HEK293 (cell line): ENCODE results near the gene CCDC78.

Experiments used
- CTCF ChIA-PET: fragments of 350-600 bp; formaldehyde crosslinking; extraction: SDS; loops from one replicate; lab custom pipeline; 2021; ENCODE audit warnings: antibody characterized with exemption; lab: Yijun Ruan, JAX
- POLR2A ChIA-PET: fragments of 300-600 bp; formaldehyde crosslinking; extraction: SDS; loops from one replicate; lab custom pipeline; 2020; ENCODE audit warnings: antibody characterized with exemption, inconsistent platforms; lab: Yijun Ruan, JAX
- H3K27ac ChIP-seq: fragments of 200-500 bp; sonication (Bioruptor generic); 2 replicates; pipeline ENCODE4 v1.5.1; 2014; ENCODE audit warnings: low read depth, low read length, control low read depth, inconsistent platforms; ENCODE audit errors: extremely low read depth
- H3K36me3 ChIP-seq, 2 experiments: fragments of 200-500 bp in 1 of 2; sonication (Bioruptor generic) in 1 of 2; 1 replicate in 1 of 2; 2 replicates in 1 of 2; pipeline ENCODE4 v1.5.1; 2014 to 2017; ENCODE audit warnings: inconsistent platforms in 2 of 2, low read length in 2 of 2; ENCODE audit not compliant: control insufficient read depth in 2 of 2, insufficient read depth in 1 of 2
- H3K4me1 ChIP-seq: fragments of 200-500 bp; sonication (Bioruptor generic); 2 replicates; pipeline ENCODE4 v1.5.1; 2014; ENCODE audit warnings: mild to moderate bottlenecking, low read length, inconsistent platforms; ENCODE audit not compliant: control insufficient read depth, insufficient read depth
- H3K4me3 ChIP-seq: 2 replicates; pipeline ENCODE4 v1.5.1; 2011; ENCODE audit warnings: low read depth, mild to moderate bottlenecking, control low read depth, low read length, moderate library complexity
- H3K9me3 ChIP-seq: fragments of 200-500 bp; sonication (Bioruptor generic); 2 replicates; pipeline ENCODE4 v1.5.1; 2014; ENCODE audit warnings: low read depth, low read length, inconsistent platforms; ENCODE audit not compliant: control insufficient read depth, insufficient read depth
- GLI4 ChIP-seq: fragments of 450-650 bp; formaldehyde crosslinking; IDR thresholded peaks from 2 replicates; pipeline ENCODE4 v1.5.1; 2016; ENCODE audit warnings: missing biosample characterization, missing genetic modification characterization
- GLIS1 ChIP-seq: fragments of 450-650 bp; formaldehyde crosslinking; IDR thresholded peaks from 2 replicates; pipeline ENCODE4 v1.5.1; 2016; ENCODE audit warnings: missing biosample characterization, missing genetic modification characterization
- HOXD13 ChIP-seq: sonication (generic); formaldehyde crosslinking; IDR thresholded peaks from 2 replicates; pipeline ENCODE4 v1.8.0; 2022; ENCODE audit warnings: missing genetic modification reagents, borderline replicate concordance
- WT1 ChIP-seq: fragments of 450-650 bp; formaldehyde crosslinking; IDR thresholded peaks from 2 replicates; pipeline ENCODE4 v1.5.1; 2016; ENCODE audit warnings: missing biosample characterization, missing genetic modification characterization
- ZIC2 ChIP-seq: fragments of 450-650 bp; formaldehyde crosslinking; IDR thresholded peaks from 2 replicates; pipeline ENCODE4 v1.5.1; 2016; ENCODE audit warnings: missing biosample characterization, missing genetic modification characterization
- ZNF155 ChIP-seq: fragments of 450-650 bp; formaldehyde crosslinking; IDR thresholded peaks from 2 replicates; pipeline ENCODE4 v1.5.1; 2016; ENCODE audit warnings: missing biosample characterization, missing genetic modification characterization
- ZNF157 ChIP-seq: fragments of 450-650 bp; formaldehyde crosslinking; IDR thresholded peaks from 2 replicates; pipeline ENCODE4 v1.5.1; 2016; ENCODE audit warnings: missing biosample characterization, missing genetic modification characterization
- ZNF16 ChIP-seq: fragments of 450-650 bp; formaldehyde crosslinking; IDR thresholded peaks from 2 replicates; pipeline ENCODE4 v1.5.1; 2016; ENCODE audit warnings: low read depth, missing biosample characterization, missing genetic modification characterization
- ZNF184 ChIP-seq: fragments of 450-650 bp; IDR thresholded peaks from 2 replicates; pipeline ENCODE4 v1.5.1; 2018; ENCODE audit warnings: missing biosample characterization, mild to moderate bottlenecking, missing genetic modification characterization
- ZNF302 ChIP-seq: fragments of 450-650 bp; formaldehyde crosslinking; IDR thresholded peaks from 2 replicates; pipeline ENCODE4 v1.5.1; 2016; ENCODE audit warnings: missing biosample characterization, missing genetic modification characterization, low read depth
- ZNF398 ChIP-seq: fragments of 450-650 bp; formaldehyde crosslinking; IDR thresholded peaks from 2 replicates; pipeline ENCODE4 v1.5.1; 2017; ENCODE audit warnings: missing biosample characterization, missing genetic modification characterization
- ZNF510 ChIP-seq: fragments of 450-650 bp; formaldehyde crosslinking; IDR thresholded peaks from 2 replicates; pipeline ENCODE4 v1.5.1; 2018; ENCODE audit warnings: mild to moderate bottlenecking, missing genetic modification characterization, missing biosample characterization; ENCODE audit not compliant: insufficient replicate concordance
- ZNF548 ChIP-seq: fragments of 450-650 bp; formaldehyde crosslinking; IDR thresholded peaks from 2 replicates; pipeline ENCODE4 v1.5.1; 2016; ENCODE audit warnings: missing biosample characterization, missing genetic modification characterization
- ZNF549 ChIP-seq: fragments of 450-650 bp; IDR thresholded peaks from 2 replicates; pipeline ENCODE4 v1.5.1; 2018; ENCODE audit warnings: missing biosample characterization, missing genetic modification characterization, mild to moderate bottlenecking, inconsistent platforms, moderate library complexity
- ZNF560 ChIP-seq: fragments of 450-650 bp; formaldehyde crosslinking; IDR thresholded peaks from 2 replicates; pipeline ENCODE4 v1.5.1; 2017; ENCODE audit warnings: missing biosample characterization, missing genetic modification characterization, borderline replicate concordance
- ZNF692 ChIP-seq: fragments of 450-650 bp; formaldehyde crosslinking; IDR thresholded peaks from 2 replicates; pipeline ENCODE4 v1.5.1; 2016; ENCODE audit warnings: missing biosample characterization, missing genetic modification characterization
- ZNF777 ChIP-seq: fragments of 450-650 bp; formaldehyde crosslinking; IDR thresholded peaks from 2 replicates; pipeline ENCODE4 v1.5.1; 2017; ENCODE audit warnings: missing biosample characterization, missing genetic modification characterization, borderline replicate concordance
- ZNF830 ChIP-seq: fragments of 450-650 bp; IDR thresholded peaks from 2 replicates; pipeline ENCODE4 v1.5.0; 2018; ENCODE audit warnings: missing biosample characterization, missing genetic modification characterization, low read depth, mild to moderate bottlenecking, moderate library complexity
- TF ChIP-seq, protein P1 (sequence below): fragments of 450-650 bp; formaldehyde crosslinking; IDR thresholded peaks from 2 replicates; pipeline ENCODE4 v1.5.1; 2016; ENCODE audit warnings: missing biosample characterization, missing genetic modification characterization
- TF ChIP-seq, protein P2 (sequence below): fragments of 450-650 bp; formaldehyde crosslinking; conservative IDR thresholded peaks from 2 replicates; pipeline ENCODE4 v1.5.1; 2016; ENCODE audit warnings: low read depth, missing biosample characterization, missing genetic modification characterization
- TF ChIP-seq, protein P3 (sequence below): fragments of 450-650 bp; formaldehyde crosslinking; IDR thresholded peaks from 2 replicates; pipeline ENCODE4 v1.5.1; 2016; ENCODE audit warnings: missing biosample characterization, missing genetic modification characterization, low read depth

Gene CCDC78

DNA sequence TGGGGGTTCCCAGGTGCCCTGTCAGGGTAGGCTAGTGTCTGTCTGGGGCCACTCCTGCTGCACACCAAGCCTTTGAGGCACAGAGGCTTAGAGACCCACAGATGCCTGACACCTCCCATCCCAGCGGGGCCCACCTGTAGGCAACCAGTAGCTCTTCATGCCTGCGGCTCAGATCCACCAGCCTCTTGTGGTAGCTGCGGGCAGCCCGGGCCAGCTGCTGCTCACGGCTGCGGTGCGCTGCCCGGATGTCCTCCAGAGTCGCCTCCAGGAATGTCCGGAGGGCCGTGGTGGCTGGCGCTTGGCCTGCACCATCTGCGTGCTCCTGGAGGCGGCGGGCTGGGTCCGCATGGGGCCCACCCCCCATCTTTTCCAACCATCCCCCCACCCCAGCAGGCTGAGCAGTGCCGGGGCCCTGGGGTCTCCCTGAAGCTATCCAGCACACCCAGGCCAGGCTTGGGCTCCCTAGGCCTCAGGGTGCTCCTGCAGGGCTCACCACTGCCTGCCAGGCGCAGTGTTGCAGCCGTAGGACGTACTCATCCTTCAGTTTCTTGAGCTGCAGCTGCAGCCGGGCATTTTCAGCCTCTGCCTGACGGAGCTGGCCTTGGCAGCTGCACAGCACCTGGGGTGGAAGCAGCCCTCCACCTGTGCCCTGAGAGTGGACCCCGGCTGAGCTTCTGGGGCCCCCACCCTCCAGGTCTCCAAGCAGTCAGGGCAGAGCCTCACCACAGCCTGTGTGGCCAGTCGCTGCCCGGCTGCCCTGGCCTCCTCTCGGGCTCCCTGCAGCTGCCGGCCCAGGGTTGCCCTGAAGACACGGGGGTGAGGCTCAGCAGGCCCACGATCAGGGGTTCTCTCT is 1.8 kb downstream of the CCDC78 start (continued):
- TF ChIP-seq ZNF692 (tag by site-specific recombination) (peak; percentile 98), ZNF510 (no peak), ZIC2 (tag by site-specific recombination) (peak; percentile 65), ZNF830 (tag by site-specific recombination) (no peak), GLI4 (tag by site-specific recombination) (no peak), ZNF184 (tag by site-specific recombination) (no peak), ZNF777 (tag by site-specific recombination) (no peak), HOXD13 (CRISPR knock-in tag) (no peak), WT1 (tag by site-specific recombination) (no peak), GLIS1 (tag by site-specific recombination) (no peak), ZNF155 (tag by site-specific recombination) (no peak), ZNF548 (tag by site-specific recombination) (no peak)
- TF ChIP-seq, protein P1, sequence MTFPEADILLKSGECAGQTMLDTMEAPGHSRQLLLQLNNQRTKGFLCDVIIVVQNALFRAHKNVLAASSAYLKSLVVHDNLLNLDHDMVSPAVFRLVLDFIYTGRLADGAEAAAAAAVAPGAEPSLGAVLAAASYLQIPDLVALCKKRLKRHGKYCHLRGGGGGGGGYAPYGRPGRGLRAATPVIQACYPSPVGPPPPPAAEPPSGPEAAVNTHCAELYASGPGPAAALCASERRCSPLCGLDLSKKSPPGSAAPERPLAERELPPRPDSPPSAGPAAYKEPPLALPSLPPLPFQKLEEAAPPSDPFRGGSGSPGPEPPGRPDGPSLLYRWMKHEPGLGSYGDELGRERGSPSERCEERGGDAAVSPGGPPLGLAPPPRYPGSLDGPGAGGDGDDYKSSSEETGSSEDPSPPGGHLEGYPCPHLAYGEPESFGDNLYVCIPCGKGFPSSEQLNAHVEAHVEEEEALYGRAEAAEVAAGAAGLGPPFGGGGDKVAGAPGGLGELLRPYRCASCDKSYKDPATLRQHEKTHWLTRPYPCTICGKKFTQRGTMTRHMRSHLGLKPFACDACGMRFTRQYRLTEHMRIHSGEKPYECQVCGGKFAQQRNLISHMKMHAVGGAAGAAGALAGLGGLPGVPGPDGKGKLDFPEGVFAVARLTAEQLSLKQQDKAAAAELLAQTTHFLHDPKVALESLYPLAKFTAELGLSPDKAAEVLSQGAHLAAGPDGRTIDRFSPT (tag by site-specific recombination) = peak; percentile 38; the same call in 1 of the 2 replicates

GRCh38 chr16:723695-724094 is 2.5 kb downstream of the CCDC78 start:
- ChIA-PET POLR2A (interaction anchor here (1.0 to 2.1 kb wide), 4 partner anchors 7 to 77 kb away, joined by 3 to 8 read pairs (median 4); partner anchors contain the start of gene GNG13), CTCF (interaction anchor here (0.6 to 4.8 kb wide), 2 partner anchors 10 to 19 kb away, joined by 3 to 38 read pairs; partner anchors contain the start of gene METRN)
- TF ChIP-seq, protein P2, sequence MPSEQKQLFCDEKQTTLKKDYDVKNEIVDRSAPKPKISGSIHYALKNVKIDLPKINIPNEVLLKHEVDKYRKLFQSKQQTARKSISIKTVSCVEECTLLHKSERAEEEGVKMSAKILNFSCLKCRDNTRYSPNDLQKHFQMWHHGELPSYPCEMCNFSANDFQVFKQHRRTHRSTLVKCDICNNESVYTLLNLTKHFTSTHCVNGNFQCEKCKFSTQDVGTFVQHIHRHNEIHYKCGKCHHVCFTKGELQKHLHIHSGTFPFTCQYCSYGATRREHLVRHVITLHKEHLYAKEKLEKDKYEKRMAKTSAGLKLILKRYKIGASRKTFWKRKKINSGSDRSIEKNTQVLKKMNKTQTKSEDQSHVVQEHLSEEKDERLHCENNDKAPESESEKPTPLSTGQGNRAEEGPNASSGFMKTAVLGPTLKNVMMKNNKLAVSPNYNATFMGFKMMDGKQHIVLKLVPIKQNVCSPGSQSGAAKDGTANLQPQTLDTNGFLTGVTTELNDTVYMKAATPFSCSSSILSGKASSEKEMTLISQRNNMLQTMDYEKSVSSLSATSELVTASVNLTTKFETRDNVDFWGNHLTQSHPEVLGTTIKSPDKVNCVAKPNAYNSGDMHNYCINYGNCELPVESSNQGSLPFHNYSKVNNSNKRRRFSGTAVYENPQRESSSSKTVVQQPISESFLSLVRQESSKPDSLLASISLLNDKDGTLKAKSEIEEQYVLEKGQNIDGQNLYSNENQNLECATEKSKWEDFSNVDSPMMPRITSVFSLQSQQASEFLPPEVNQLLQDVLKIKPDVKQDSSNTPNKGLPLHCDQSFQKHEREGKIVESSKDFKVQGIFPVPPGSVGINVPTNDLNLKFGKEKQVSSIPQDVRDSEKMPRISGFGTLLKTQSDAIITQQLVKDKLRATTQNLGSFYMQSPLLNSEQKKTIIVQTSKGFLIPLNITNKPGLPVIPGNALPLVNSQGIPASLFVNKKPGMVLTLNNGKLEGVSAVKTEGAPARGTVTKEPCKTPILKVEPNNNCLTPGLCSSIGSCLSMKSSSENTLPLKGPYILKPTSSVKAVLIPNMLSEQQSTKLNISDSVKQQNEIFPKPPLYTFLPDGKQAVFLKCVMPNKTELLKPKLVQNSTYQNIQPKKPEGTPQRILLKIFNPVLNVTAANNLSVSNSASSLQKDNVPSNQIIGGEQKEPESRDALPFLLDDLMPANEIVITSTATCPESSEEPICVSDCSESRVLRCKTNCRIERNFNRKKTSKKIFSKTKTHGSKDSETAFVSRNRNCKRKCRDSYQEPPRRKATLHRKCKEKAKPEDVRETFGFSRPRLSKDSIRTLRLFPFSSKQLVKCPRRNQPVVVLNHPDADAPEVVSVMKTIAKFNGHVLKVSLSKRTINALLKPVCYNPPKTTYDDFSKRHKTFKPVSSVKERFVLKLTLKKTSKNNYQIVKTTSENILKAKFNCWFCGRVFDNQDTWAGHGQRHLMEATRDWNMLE = no peak
- TF ChIP-seq, protein P3, sequence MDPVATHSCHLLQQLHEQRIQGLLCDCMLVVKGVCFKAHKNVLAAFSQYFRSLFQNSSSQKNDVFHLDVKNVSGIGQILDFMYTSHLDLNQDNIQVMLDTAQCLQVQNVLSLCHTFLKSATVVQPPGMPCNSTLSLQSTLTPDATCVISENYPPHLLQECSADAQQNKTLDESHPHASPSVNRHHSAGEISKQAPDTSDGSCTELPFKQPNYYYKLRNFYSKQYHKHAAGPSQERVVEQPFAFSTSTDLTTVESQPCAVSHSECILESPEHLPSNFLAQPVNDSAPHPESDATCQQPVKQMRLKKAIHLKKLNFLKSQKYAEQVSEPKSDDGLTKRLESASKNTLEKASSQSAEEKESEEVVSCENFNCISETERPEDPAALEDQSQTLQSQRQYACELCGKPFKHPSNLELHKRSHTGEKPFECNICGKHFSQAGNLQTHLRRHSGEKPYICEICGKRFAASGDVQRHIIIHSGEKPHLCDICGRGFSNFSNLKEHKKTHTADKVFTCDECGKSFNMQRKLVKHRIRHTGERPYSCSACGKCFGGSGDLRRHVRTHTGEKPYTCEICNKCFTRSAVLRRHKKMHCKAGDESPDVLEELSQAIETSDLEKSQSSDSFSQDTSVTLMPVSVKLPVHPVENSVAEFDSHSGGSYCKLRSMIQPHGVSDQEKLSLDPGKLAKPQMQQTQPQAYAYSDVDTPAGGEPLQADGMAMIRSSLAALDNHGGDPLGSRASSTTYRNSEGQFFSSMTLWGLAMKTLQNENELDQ = no peak
- TF ChIP-seq ZNF16 (tag by site-specific recombination) (no peak), ZNF560 (tag by site-specific recombination) (no peak), ZNF157 (tag by site-specific recombination) (no peak), ZNF302 (tag by site-specific recombination) (no peak), ZNF398 (tag by site-specific recombination) (no peak), ZNF549 (no peak)

More at GRCh38 chr16:723695-724094, 2.5 kb downstream of the CCDC78 start:
- H3K27ac ChIP-seq = no peak overlapping the region
- peaks cover 0 to 5% of the 10 kb centered on the region in 2 experiments; a peak in 1 of 3 replicates for H3K36me3 ChIP-seq
- no peak overlapping the region for H3K4me3 ChIP-seq
- no peaks in the 10 kb centered on the region for H3K9me3 ChIP-seq
- peaks cover 11% of the 10 kb centered on the region for H3K4me1 ChIP-seq
